NCI-H187 treated with DMSO at 0.1 percent for 48 hours (cell line): ENCODE measurements around the gene ROM1.
"Not testable (repeated sequence)": the region's sequence is repeated elsewhere in the genome, so short reads cannot be mapped to it uniquely, and the experiment has no call there.

Source experiments
- DNase-seq: peaks from one replicate; lab custom pipeline; 2025; lab: John Stamatoyannopoulos, UW

The ROM1 gene

GRCh38 chr11:62649486-62649885, 36.4 kb downstream of the ROM1 start:
- DNase-seq: no peak

GRCh38 chr11:62650283-62650682, 37.2 kb downstream of the ROM1 start:
- not testable (repeated sequence) for DNase-seq

GRCh38 chr11:62652161-62653006, 39.3 kb downstream of the ROM1 start:
- DNase-seq: no peak

- DNase-seq: no peak
These were observed 41.2 kb downstream of the ROM1 start for GRCh38 chr11:62654297-62654696.

GRCh38 chr11:62656796-62657429, 43.9 kb downstream of the ROM1 start:
- no peak for DNase-seq

- DNase-seq: peak; percentile 31
These were observed 51.5 kb downstream of the ROM1 start for GRCh38 chr11:62664405-62665074.
